GM13977 (cell line): ENCODE measurements around the gene ZNF236.

ENCODE experiments used
- DNase-seq: peaks from one replicate; pipeline ENCODE4 v3.0.0; 2012; ENCODE audit warnings: low spot score
- in situ Hi-C: fragments of 300-500 bp; cut with MboI; formaldehyde crosslinking; loops from one replicate; pipeline ENCODE4 v1.12.0; 2022; ENCODE audit warnings: low sequenced_read_pairs, low pct_unique_long_range_greater_than_20kb, mixed read lengths, inconsistent platforms; ENCODE audit not compliant: unreplicated experiment
- TF ChIP-seq, protein P1 (sequence below): IDR thresholded peaks from 2 replicates; pipeline ENCODE4 v1.5.1; 2012; ENCODE audit warnings: mild to moderate bottlenecking, control low read depth; ENCODE audit not compliant: insufficient read depth; ENCODE audit errors: extremely low read depth, missing control alignments

The ZNF236 gene

DNA sequence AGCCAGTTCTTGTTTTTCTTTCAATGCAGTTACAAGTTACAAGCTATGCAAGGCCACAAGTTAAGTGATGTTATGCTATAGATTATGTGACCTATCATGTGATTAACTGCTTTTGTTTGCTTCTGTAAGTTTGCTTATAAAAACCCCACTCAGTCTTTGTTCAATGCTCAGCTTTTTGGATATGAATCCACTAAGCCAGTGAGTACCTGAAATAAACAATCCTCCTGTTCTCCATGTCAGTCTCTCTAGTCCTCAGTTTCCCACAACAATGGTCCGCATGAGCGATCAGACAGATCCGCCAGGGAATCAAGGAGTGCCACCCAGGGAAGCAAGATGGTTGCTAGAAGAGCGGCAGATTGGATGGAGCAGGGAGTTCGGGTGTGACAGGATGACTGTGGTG, 30.7 kb upstream of the ZNF236 start:
- DNase-seq = no peak
- in situ Hi-C loops = no loop called here
- TF ChIP-seq, protein P1, sequence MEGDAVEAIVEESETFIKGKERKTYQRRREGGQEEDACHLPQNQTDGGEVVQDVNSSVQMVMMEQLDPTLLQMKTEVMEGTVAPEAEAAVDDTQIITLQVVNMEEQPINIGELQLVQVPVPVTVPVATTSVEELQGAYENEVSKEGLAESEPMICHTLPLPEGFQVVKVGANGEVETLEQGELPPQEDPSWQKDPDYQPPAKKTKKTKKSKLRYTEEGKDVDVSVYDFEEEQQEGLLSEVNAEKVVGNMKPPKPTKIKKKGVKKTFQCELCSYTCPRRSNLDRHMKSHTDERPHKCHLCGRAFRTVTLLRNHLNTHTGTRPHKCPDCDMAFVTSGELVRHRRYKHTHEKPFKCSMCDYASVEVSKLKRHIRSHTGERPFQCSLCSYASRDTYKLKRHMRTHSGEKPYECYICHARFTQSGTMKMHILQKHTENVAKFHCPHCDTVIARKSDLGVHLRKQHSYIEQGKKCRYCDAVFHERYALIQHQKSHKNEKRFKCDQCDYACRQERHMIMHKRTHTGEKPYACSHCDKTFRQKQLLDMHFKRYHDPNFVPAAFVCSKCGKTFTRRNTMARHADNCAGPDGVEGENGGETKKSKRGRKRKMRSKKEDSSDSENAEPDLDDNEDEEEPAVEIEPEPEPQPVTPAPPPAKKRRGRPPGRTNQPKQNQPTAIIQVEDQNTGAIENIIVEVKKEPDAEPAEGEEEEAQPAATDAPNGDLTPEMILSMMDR = no peak

GRCh38 chr18:76794326-76794725, 28.0 kb upstream of the ZNF236 start:
- TF ChIP-seq, protein P1 = no peak
- no peak for DNase-seq
- in situ Hi-C loops = no loop called here

GRCh38 chr18:76801567-76802505, 20.5 kb upstream of the ZNF236 start:
- DNase-seq = peak; percentile 91
- TF ChIP-seq, protein P1 = peak; percentile 96
- in situ Hi-C loops = no loop called here

DNA sequence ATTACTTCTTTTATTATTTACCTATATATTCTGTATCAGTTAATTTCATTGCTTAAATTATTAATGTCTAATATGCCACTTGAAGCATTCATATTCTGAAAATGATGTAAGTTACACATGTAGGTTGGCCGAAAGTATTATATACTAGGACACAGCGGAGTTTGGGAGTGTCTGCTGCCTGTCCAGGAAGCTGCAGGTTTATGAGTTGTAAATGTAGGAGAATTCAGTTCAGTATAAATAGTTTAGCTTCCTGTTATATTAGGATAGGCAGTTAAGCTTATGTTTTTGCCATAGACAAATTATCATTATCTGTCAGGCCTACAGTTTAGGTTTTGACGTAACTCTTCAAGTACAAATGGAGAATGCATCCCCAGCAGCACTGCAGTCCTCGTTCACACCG, 18.9 kb upstream of the ZNF236 start:
- DNase-seq = no peak
- in situ Hi-C loops = no loop called here
- TF ChIP-seq, protein P1 = no peak

- peak; percentile 74 for DNase-seq
- TF ChIP-seq, protein P1 = peak; percentile 85
- in situ Hi-C loops = no loop called here
Measured at GRCh38 chr18:76803814-76804213, 18.5 kb upstream of the ZNF236 start.

- in situ Hi-C loops = no loop called here
- TF ChIP-seq, protein P1 = no peak
- DNase-seq = no peak
Measured at GRCh38 chr18:76805221-76805620, 17.1 kb upstream of the ZNF236 start.
